ENCODE results near the gene MALAT1. TPM values are rescaled to one million over a fixed set of nuclear protein-coding genes. Genes with fewer than 3 reads are reported as not detected.

The MALAT1 gene
- total and polyA plus RNA-seq, 2 of the 13 experiments (the other 11 are each of a cell fraction or from before 2014, with no cell fraction given), result 143 to 1,237 TPM

DNA sequence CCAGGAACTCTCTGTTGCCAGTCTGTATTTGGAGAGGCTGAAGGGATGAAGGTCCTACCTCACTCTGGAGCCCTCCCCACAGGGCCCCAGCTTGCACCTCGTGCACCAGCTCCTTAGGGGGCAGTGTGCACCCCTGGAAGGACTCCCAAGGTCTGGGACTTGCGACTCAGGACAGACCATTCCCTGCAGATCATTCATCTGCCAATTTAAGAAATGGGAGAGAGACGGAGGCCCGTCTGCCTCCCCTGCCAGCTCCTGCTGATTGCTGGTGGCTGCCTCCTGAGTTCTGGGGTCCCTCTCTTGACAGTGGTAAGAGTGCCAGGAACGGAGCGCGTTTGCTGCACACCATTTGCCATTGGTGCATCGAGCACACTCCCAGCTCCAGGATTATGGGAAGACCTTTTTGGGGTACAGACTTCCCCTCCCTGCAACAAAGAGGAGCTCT lies 27.4 kb upstream of the MALAT1 start (continued):
- no peak for TF ChIP-seq HOXD1 (CRISPR knock-in tag; IDR thresholded peaks at IDR 0.05)
- no peak for TF ChIP-seq BORCS8-MEF2B (CRISPR knock-in tag; IDR thresholded peaks at IDR 0.05)
- no peak for TF ChIP-seq ZNF30 (CRISPR knock-in tag; IDR thresholded peaks at IDR 0.05)
- no peak for TF ChIP-seq ZNF138 (CRISPR knock-in tag; IDR thresholded peaks at IDR 0.05; ENCODE audit: low read depth)
- TF ChIP-seq, protein P1, sequence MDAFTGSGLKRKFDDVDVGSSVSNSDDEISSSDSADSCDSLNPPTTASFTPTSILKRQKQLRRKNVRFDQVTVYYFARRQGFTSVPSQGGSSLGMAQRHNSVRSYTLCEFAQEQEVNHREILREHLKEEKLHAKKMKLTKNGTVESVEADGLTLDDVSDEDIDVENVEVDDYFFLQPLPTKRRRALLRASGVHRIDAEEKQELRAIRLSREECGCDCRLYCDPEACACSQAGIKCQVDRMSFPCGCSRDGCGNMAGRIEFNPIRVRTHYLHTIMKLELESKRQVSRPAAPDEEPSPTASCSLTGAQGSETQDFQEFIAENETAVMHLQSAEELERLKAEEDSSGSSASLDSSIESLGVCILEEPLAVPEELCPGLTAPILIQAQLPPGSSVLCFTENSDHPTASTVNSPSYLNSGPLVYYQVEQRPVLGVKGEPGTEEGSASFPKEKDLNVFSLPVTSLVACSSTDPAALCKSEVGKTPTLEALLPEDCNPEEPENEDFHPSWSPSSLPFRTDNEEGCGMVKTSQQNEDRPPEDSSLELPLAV (CRISPR knock-in tag; conservative IDR thresholded peaks at IDR 0.05; ENCODE audit: low read depth), result no peak
- TF ChIP-seq ZNF232 (CRISPR knock-in tag; IDR thresholded peaks at IDR 0.05; ENCODE audit: borderline replicate concordance), result no peak
- TF ChIP-seq HMGA1 (CRISPR knock-in tag; conservative IDR thresholded peaks at IDR 0.05), result no peak
- no peak for TF ChIP-seq ZNF562 (CRISPR knock-in tag; IDR thresholded peaks at IDR 0.05; ENCODE audit: borderline replicate concordance)
- TF ChIP-seq, protein P2, sequence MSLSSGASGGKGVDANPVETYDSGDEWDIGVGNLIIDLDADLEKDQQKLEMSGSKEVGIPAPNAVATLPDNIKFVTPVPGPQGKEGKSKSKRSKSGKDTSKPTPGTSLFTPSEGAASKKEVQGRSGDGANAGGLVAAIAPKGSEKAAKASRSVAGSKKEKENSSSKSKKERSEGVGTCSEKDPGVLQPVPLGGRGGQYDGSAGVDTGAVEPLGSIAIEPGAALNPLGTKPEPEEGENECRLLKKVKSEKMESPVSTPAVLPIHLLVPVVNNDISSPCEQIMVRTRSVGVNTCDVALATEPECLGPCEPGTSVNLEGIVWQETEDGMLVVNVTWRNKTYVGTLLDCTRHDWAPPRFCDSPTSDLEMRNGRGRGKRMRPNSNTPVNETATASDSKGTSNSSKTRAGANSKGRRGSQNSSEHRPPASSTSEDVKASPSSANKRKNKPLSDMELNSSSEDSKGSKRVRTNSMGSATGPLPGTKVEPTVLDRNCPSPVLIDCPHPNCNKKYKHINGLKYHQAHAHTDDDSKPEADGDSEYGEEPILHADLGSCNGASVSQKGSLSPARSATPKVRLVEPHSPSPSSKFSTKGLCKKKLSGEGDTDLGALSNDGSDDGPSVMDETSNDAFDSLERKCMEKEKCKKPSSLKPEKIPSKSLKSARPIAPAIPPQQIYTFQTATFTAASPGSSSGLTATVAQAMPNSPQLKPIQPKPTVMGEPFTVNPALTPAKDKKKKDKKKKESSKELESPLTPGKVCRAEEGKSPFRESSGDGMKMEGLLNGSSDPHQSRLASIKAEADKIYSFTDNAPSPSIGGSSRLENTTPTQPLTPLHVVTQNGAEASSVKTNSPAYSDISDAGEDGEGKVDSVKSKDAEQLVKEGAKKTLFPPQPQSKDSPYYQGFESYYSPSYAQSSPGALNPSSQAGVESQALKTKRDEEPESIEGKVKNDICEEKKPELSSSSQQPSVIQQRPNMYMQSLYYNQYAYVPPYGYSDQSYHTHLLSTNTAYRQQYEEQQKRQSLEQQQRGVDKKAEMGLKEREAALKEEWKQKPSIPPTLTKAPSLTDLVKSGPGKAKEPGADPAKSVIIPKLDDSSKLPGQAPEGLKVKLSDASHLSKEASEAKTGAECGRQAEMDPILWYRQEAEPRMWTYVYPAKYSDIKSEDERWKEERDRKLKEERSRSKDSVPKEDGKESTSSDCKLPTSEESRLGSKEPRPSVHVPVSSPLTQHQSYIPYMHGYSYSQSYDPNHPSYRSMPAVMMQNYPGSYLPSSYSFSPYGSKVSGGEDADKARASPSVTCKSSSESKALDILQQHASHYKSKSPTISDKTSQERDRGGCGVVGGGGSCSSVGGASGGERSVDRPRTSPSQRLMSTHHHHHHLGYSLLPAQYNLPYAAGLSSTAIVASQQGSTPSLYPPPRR (CRISPR knock-in tag; IDR thresholded peaks at IDR 0.05; ENCODE audit: borderline replicate concordance), result no peak
- TF ChIP-seq ZNF552 (CRISPR knock-in tag; IDR thresholded peaks at IDR 0.05; ENCODE audit: borderline replicate concordance), result no peak
- no peak; the same call in 1 of the 2 replicates for TF ChIP-seq KDM3A (CRISPR knock-in tag; IDR thresholded peaks at IDR 0.05; ENCODE audit: low read depth)
- no peak for TF ChIP-seq ZNF24 (IDR thresholded peaks at IDR 0.05)
- no peak for TF ChIP-seq ZFP62 (CRISPR knock-in tag; IDR thresholded peaks at IDR 0.05)
- no peak for TF ChIP-seq PTBP1 (IDR thresholded peaks at IDR 0.05; ENCODE audit: low read depth, low read length, poor library complexity, severe bottlenecking)
- TF ChIP-seq, protein P3, sequence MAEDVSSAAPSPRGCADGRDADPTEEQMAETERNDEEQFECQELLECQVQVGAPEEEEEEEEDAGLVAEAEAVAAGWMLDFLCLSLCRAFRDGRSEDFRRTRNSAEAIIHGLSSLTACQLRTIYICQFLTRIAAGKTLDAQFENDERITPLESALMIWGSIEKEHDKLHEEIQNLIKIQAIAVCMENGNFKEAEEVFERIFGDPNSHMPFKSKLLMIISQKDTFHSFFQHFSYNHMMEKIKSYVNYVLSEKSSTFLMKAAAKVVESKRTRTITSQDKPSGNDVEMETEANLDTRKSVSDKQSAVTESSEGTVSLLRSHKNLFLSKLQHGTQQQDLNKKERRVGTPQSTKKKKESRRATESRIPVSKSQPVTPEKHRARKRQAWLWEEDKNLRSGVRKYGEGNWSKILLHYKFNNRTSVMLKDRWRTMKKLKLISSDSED (CRISPR knock-in tag; IDR thresholded peaks at IDR 0.05), result no peak
- 0 out of 2 replicates have a peak, but pooled peaks have one; percentile 27 for TF ChIP-seq SP4 (CRISPR knock-in tag; IDR thresholded peaks at IDR 0.05)
- TF ChIP-seq SMAD1 (CRISPR knock-in tag; IDR thresholded peaks at IDR 0.05; ENCODE audit: borderline replicate concordance, low read depth), result no peak
- TF ChIP-seq, protein P4, sequence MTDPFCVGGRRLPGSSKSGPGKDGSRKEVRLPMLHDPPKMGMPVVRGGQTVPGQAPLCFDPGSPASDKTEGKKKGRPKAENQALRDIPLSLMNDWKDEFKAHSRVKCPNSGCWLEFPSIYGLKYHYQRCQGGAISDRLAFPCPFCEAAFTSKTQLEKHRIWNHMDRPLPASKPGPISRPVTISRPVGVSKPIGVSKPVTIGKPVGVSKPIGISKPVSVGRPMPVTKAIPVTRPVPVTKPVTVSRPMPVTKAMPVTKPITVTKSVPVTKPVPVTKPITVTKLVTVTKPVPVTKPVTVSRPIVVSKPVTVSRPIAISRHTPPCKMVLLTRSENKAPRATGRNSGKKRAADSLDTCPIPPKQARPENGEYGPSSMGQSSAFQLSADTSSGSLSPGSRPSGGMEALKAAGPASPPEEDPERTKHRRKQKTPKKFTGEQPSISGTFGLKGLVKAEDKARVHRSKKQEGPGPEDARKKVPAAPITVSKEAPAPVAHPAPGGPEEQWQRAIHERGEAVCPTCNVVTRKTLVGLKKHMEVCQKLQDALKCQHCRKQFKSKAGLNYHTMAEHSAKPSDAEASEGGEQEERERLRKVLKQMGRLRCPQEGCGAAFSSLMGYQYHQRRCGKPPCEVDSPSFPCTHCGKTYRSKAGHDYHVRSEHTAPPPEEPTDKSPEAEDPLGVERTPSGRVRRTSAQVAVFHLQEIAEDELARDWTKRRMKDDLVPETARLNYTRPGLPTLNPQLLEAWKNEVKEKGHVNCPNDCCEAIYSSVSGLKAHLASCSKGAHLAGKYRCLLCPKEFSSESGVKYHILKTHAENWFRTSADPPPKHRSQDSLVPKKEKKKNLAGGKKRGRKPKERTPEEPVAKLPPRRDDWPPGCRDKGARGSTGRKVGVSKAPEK (CRISPR knock-in tag; IDR thresholded peaks at IDR 0.05; ENCODE audit: borderline replicate concordance), result no peak
- no peak for TF ChIP-seq ZNF234 (CRISPR knock-in tag; conservative IDR thresholded peaks at IDR 0.05)
- no peak for TF ChIP-seq DMAP1 (CRISPR knock-in tag; IDR thresholded peaks at IDR 0.05)

All from HepG2 (cell line).